ENCODE results near the gene CCNG2. TPM values are rescaled to one million over a fixed set of nuclear protein-coding genes. Genes with fewer than 3 reads are reported as not detected.

CCNG2 gene
- total and polyA plus RNA-seq, 10 of the 15 experiments (the other 5 are each of a cell fraction or from before 2014, with no cell fraction given): 1.9 to 70.6 (median 5.9) TPM

- no peak for TF ChIP-seq ZNF687 (IDR thresholded peaks at IDR 0.05)
- no peak for TF ChIP-seq SMARCA5 (IDR thresholded peaks at IDR 0.05)
- no peak for TF ChIP-seq CBX3 (IDR thresholded peaks at IDR 0.05; ENCODE audit: borderline replicate concordance, low read depth)
- no peak for TF ChIP-seq ATF7 (IDR thresholded peaks at IDR 0.05; ENCODE audit: low read depth)
- TF ChIP-seq KLF5 (IDR thresholded peaks at IDR 0.05; ENCODE audit: partially characterized antibody): no peak
- TF ChIP-seq RELA (IDR thresholded peaks at IDR 0.05; ENCODE audit: borderline replicate concordance, partially characterized antibody): no peak
- TF ChIP-seq POU2F2 (IDR thresholded peaks at IDR 0.05; ENCODE audit: borderline replicate concordance, low read depth, low read length): no peak
- no peak for TF ChIP-seq HCFC1 (IDR thresholded peaks at IDR 0.05; ENCODE audit: low read length)
- no peak for TF ChIP-seq MYC (IDR thresholded peaks at IDR 0.05; ENCODE audit: insufficient read depth, insufficient read length, insufficient replicate concordance, low read length, severe bottlenecking)
- TF ChIP-seq PRDM15 (CRISPR knock-in tag; IDR thresholded peaks at IDR 0.05): no peak
- no peak for TF ChIP-seq CEBPZ (IDR thresholded peaks at IDR 0.05; ENCODE audit: low read depth, low read length)
- no peak for TF ChIP-seq DPF2 (IDR thresholded peaks at IDR 0.05)
- no peak for TF ChIP-seq TCF3 (IDR thresholded peaks at IDR 0.05; ENCODE audit: borderline replicate concordance, insufficient read depth, low read depth, low read length)
- TF ChIP-seq YBX1 (IDR thresholded peaks at IDR 0.05): no peak
Observed at GRCh38 chr4:77185686-77186085, 28.7 kb downstream of the CCNG2 start (continued).

Measured in GM12878 (cell line).